ENCODE results near the gene XRCC3.

- TF ChIP-seq POLR2AphosphoS5 (IDR thresholded peaks at IDR 0.05) (no peak), CTCF (IDR thresholded peaks at IDR 0.05) (no peak), POLR2A (IDR thresholded peaks at IDR 0.05) (no peak), EP300 (IDR thresholded peaks at IDR 0.05) (no peak)
These were observed 12.5 kb downstream of the XRCC3 start for GRCh38 chr14:103702497-103703432.

Data from sigmoid colon (tissue), 4 donors.